Thyroid gland (tissue), 4 donors: ENCODE results near the gene FAHD2A.

Experiments
- POLR2A ChIP-seq, 2 donors: fragments of 450-650 bp; IDR thresholded peaks; one replicate each; pipeline ENCODE4 v1.6.1; 2017; ENCODE audit warnings: antibody characterized with exemption in 2 of 2, mild to moderate bottlenecking in 2 of 2, moderate library complexity in 1 of 2
- TF ChIP-seq, protein P1 (sequence below), 6 experiments: fragments of 200-600 bp in 3 of 6; fragments of 450-650 bp in 3 of 6; sonication (generic) in 3 of 6; IDR thresholded peaks; one replicate each; pipeline ENCODE4 v1.5.1; 2016 to 2019; ENCODE audit warnings: antibody characterized with exemption in 6 of 6, mild to moderate bottlenecking in 2 of 6, inconsistent platforms in 1 of 6, moderate library complexity in 1 of 6

DNA sequence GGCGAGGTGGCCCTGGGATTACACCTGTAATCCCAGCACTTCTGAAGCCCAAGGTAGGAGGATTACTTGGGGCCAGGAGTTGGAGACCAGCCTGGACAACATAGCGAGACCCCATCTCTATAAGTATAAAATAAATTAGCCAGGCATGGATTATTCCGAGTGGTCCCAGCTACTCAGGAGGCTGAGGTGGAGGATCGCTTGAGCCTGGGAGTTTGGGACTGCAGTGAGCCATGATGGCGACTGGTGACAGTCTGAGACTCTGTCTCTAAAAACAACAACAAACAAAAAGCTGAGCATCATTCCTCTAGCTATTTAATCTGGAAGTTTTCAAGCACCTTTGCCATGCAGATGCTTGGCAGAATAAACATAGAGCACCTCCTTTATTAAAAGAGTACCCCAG, 21.8 kb upstream of the FAHD2A start:
- TF ChIP-seq, protein P1, sequence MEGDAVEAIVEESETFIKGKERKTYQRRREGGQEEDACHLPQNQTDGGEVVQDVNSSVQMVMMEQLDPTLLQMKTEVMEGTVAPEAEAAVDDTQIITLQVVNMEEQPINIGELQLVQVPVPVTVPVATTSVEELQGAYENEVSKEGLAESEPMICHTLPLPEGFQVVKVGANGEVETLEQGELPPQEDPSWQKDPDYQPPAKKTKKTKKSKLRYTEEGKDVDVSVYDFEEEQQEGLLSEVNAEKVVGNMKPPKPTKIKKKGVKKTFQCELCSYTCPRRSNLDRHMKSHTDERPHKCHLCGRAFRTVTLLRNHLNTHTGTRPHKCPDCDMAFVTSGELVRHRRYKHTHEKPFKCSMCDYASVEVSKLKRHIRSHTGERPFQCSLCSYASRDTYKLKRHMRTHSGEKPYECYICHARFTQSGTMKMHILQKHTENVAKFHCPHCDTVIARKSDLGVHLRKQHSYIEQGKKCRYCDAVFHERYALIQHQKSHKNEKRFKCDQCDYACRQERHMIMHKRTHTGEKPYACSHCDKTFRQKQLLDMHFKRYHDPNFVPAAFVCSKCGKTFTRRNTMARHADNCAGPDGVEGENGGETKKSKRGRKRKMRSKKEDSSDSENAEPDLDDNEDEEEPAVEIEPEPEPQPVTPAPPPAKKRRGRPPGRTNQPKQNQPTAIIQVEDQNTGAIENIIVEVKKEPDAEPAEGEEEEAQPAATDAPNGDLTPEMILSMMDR (IDR thresholded peaks at IDR 0.05), result no peak
- no peak for TF ChIP-seq POLR2A (IDR thresholded peaks at IDR 0.05)
